Measurements from ENCODE around the gene TGFBRAP1. TPM values are rescaled to one million over a fixed set of nuclear protein-coding genes. Genes with fewer than 3 reads are reported as not detected.

Gene TGFBRAP1
- total and polyA plus RNA-seq, 9 of the 15 experiments (the other 6 are each of a cell fraction or from before 2014, with no cell fraction given): 3.7 to 18.0 (median 11.0) TPM

- TF ChIP-seq MBD1 (CRISPR knock-in tag; IDR thresholded peaks at IDR 0.05) (no peak), HINFP (tag; conservative IDR thresholded peaks at IDR 0.05; ENCODE audit: low read depth) (no peak), SMARCA4 (IDR thresholded peaks at IDR 0.05) (peak; percentile 39; the same call in 1 of the 2 replicates), DDX20 (tag; IDR thresholded peaks at IDR 0.05; ENCODE audit: low read depth) (no peak), ZNF143 (CRISPR knock-in tag; IDR thresholded peaks at IDR 0.05) (no peak), U2AF1 (optimal IDR thresholded peaks at IDR 0.05; ENCODE audit: low read depth, low read length) (no peak), KHSRP (IDR thresholded peaks at IDR 0.05) (no peak), MEIS2 (IDR thresholded peaks at IDR 0.05; ENCODE audit: partially characterized antibody) (peak; percentile 75), RFX1 (IDR thresholded peaks at IDR 0.05) (no peak), ZBTB34 (CRISPR knock-in tag; IDR thresholded peaks at IDR 0.05) (no peak), ESRRA (IDR thresholded peaks at IDR 0.05; ENCODE audit: borderline replicate concordance, low read depth) (no peak; the same call in 1 of the 2 replicates), GATAD2A (IDR thresholded peaks at IDR 0.05) (no peak), IRF9 (tag; IDR thresholded peaks at IDR 0.05) (no peak), HLTF (IDR thresholded peaks at IDR 0.05) (no peak), SNRNP70 (optimal IDR thresholded peaks at IDR 0.05; ENCODE audit: low read depth, low read length) (no peak), DMBX1 (CRISPR knock-in tag; IDR thresholded peaks at IDR 0.05; ENCODE audit: borderline replicate concordance) (no peak), SP2 (IDR thresholded peaks at IDR 0.05; ENCODE audit: extremely low read depth, low read depth, low read length, poor library complexity, severe bottlenecking) (no peak), RBM25 (IDR thresholded peaks at IDR 0.05; ENCODE audit: low read depth, low read length, severe bottlenecking) (no peak), GTF2F1 (IDR thresholded peaks at IDR 0.05; ENCODE audit: low read depth, low read length) (no peak)
- TF ChIP-seq, protein P1, sequence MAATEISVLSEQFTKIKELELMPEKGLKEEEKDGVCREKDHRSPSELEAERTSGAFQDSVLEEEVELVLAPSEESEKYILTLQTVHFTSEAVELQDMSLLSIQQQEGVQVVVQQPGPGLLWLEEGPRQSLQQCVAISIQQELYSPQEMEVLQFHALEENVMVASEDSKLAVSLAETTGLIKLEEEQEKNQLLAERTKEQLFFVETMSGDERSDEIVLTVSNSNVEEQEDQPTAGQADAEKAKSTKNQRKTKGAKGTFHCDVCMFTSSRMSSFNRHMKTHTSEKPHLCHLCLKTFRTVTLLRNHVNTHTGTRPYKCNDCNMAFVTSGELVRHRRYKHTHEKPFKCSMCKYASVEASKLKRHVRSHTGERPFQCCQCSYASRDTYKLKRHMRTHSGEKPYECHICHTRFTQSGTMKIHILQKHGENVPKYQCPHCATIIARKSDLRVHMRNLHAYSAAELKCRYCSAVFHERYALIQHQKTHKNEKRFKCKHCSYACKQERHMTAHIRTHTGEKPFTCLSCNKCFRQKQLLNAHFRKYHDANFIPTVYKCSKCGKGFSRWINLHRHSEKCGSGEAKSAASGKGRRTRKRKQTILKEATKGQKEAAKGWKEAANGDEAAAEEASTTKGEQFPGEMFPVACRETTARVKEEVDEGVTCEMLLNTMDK (IDR thresholded peaks at IDR 0.05; ENCODE audit: borderline replicate concordance, insufficient read depth, low read depth, low read length, poor library complexity, severe bottlenecking): peak; percentile 70
These were observed 94.0 kb downstream of the TGFBRAP1 start (continued) for GRCh38 chr2:105235388-105236059.
